GM18498 (cell line): ENCODE measurements around the gene VSIG8.
A peak's percentile ranks its signal among the peaks of the same experiment; 100 is the strongest.

Experiments
- ATAC-seq: cut with Tn5 transposase; IDR thresholded peaks from one replicate; pipeline ENCODE4 v1.9.1; 2021; ENCODE audit warnings: mild to moderate bottlenecking, moderate library complexity; ENCODE audit not compliant: unreplicated experiment

Gene VSIG8

GRCh38 chr1:159831412-159832141 lies 30.9 kb downstream of the VSIG8 start:
- ATAC-seq = no peak

GRCh38 chr1:159830722-159831121 lies 31.7 kb downstream of the VSIG8 start:
- ATAC-seq = no peak

GRCh38 chr1:159829822-159830465 lies 32.5 kb downstream of the VSIG8 start:
- no peak for ATAC-seq

- peak; percentile 74 for ATAC-seq
Measured at GRCh38 chr1:159829273-159829634, 33.2 kb downstream of the VSIG8 start.

GRCh38 chr1:159828581-159829272 lies 33.7 kb downstream of the VSIG8 start:
- no peak for ATAC-seq

- ATAC-seq = no peak
Measured at GRCh38 chr1:159828176-159828575, 34.3 kb downstream of the VSIG8 start.

GRCh38 chr1:159827549-159827948 lies 34.9 kb downstream of the VSIG8 start:
- ATAC-seq = no peak

- no peak for ATAC-seq
Measured at GRCh38 chr1:159827102-159827490, 35.4 kb downstream of the VSIG8 start.

- ATAC-seq = peak; percentile 59
Measured at GRCh38 chr1:159826441-159827101, 35.9 kb downstream of the VSIG8 start, which contains the start of gene SLAMF8. TSS of gene SLAMF8 (plus strand) at chr1:159826873. CDS start at chr1:159826899, 26 bp downstream.

- no peak for ATAC-seq
Measured at GRCh38 chr1:159825564-159825963, 36.9 kb downstream of the VSIG8 start.

GRCh38 chr1:159823406-159823805 lies 39.1 kb downstream of the VSIG8 start:
- no peak for ATAC-seq

GRCh38 chr1:159821171-159821867 lies 41.1 kb downstream of the VSIG8 start:
- ATAC-seq = no peak

GRCh38 chr1:159817276-159818041 lies 45.0 kb downstream of the VSIG8 start:
- ATAC-seq = no peak

- ATAC-seq = no peak
Measured at GRCh38 chr1:159815926-159816325, 46.5 kb downstream of the VSIG8 start.

- ATAC-seq = no peak
Measured at GRCh38 chr1:159804924-159805323, 57.5 kb downstream of the VSIG8 start.
